Upper lobe of left lung (tissue), 4 donors: ENCODE data around the gene OSTF1.

ENCODE experiments used
- EP300 ChIP-seq, 4 donors: sonication (generic); formaldehyde crosslinking; IDR thresholded peaks; one replicate each; pipeline ENCODE4 v1.5.1; 2017; ENCODE audit warnings: antibody characterized with exemption in 4 of 4, control low read depth in 2 of 4
- POLR2A ChIP-seq, 4 donors: fragments of 450-650 bp; IDR thresholded peaks; one replicate each; pipeline ENCODE4 v1.5.1; 2016 to 2017; ENCODE audit warnings: antibody characterized with exemption in 4 of 4, mild to moderate bottlenecking in 2 of 4
- POLR2AphosphoS5 ChIP-seq, 2 donors: sonication (generic); formaldehyde crosslinking; IDR thresholded peaks; one replicate each; pipeline ENCODE4 v1.5.1; 2017; ENCODE audit warnings: antibody characterized with exemption in 2 of 2
- TF ChIP-seq, protein P1 (sequence below), 6 experiments: fragments of 450-650 bp in 4 of 6; fragments of 200-600 bp in 2 of 6; sonication (generic) in 2 of 6; IDR thresholded peaks; one replicate each; pipeline ENCODE4 v1.5.1; 2016 to 2019; ENCODE audit warnings: antibody characterized with exemption in 6 of 6

DNA sequence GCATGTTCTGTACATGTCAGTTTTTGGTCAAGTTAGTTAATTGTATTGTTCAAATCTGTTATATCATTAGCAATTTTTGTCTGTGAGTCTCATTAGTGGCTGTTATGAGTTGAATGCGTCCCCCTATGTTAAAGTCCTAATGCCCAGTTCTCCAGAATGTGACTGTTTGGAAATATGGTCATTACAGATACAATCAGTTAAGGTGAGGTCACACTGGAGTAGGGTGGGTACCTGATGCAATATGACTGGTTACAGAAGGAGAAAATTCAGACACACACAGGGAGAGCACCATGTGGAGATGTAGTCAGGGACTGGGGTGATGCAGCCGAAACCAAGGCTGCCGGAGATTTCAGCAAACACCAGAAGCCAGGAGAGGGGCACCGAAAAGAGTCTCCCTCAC, 15.4 kb upstream of the OSTF1 start:
- TF ChIP-seq EP300 (IDR thresholded peaks at IDR 0.05), result no peak
- TF ChIP-seq, protein P1, sequence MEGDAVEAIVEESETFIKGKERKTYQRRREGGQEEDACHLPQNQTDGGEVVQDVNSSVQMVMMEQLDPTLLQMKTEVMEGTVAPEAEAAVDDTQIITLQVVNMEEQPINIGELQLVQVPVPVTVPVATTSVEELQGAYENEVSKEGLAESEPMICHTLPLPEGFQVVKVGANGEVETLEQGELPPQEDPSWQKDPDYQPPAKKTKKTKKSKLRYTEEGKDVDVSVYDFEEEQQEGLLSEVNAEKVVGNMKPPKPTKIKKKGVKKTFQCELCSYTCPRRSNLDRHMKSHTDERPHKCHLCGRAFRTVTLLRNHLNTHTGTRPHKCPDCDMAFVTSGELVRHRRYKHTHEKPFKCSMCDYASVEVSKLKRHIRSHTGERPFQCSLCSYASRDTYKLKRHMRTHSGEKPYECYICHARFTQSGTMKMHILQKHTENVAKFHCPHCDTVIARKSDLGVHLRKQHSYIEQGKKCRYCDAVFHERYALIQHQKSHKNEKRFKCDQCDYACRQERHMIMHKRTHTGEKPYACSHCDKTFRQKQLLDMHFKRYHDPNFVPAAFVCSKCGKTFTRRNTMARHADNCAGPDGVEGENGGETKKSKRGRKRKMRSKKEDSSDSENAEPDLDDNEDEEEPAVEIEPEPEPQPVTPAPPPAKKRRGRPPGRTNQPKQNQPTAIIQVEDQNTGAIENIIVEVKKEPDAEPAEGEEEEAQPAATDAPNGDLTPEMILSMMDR (IDR thresholded peaks at IDR 0.05), result no peak
- no peak for TF ChIP-seq POLR2A (IDR thresholded peaks at IDR 0.05)
- no peak for TF ChIP-seq POLR2AphosphoS5 (IDR thresholded peaks at IDR 0.05)
